A549 (cell line): ENCODE measurements around the gene POPDC2. TPM values are rescaled to one million over a fixed set of nuclear protein-coding genes. Genes with fewer than 3 reads are reported as not detected.

Experiments
- ATAC-seq, 2 experiments: fragments of 200-7000 bp in 1 of 2; fragments of >200 bp in 1 of 2; cut with Nextera tagmentation in 1 of 2; cut with Tn5 transposase in 1 of 2; 3 replicates each; pipeline versions ENCODE4 v1.8.0 to v1.9.1; 2018 to 2020; ENCODE audit warnings: mild to moderate bottlenecking in 1 of 2, moderate library complexity in 1 of 2
- CTCF ChIA-PET: fragments of 300-600 bp; sonication (Branson Sonifier 250); formaldehyde crosslinking; extraction: SDS; loops from one replicate; lab custom pipeline; 2021; ENCODE audit warnings: antibody characterized with exemption, inconsistent platforms; lab: Yijun Ruan, JAX
- POLR2A ChIA-PET: fragments of 350-600 bp; formaldehyde crosslinking; extraction: SDS; loops from one replicate; lab custom pipeline; 2021; ENCODE audit warnings: antibody characterized with exemption, inconsistent platforms; lab: Yijun Ruan, JAX
- DNase-seq, 2 experiments: peaks; one replicate each; pipeline versions ENCODE4 v3.0.0 to v3.0.0-alpha.2; 2011 to 2016; ENCODE audit warnings: low read depth in 1 of 2, low spot score in 1 of 2
- FAIRE-seq: peaks from 2 replicates; lab custom pipeline; 2011; peaks lifted over from hg19 to GRCh38; lab: Jason Lieb, UNC
- H3K27ac ChIP-seq, 2 experiments: fragments of >200 bp; sonication (Bioruptor Twin); formaldehyde crosslinking; 3 replicates each; pipeline ENCODE4 v1.5.1; 2016 to 2017
- H3K4me1 ChIP-seq: fragments of >200 bp; sonication (Bioruptor Twin); formaldehyde crosslinking; 3 replicates; pipeline ENCODE4 v1.6.1; 2016
- H3K4me2 ChIP-seq: fragments of >200 bp; sonication (Bioruptor Twin); formaldehyde crosslinking; 3 replicates; pipeline ENCODE4 v1.6.1; 2016
- H3K4me3 ChIP-seq: fragments of >200 bp; sonication (Bioruptor Twin); formaldehyde crosslinking; 3 replicates; pipeline ENCODE4 v1.5.1; 2016
- H3K9me3 ChIP-seq: fragments of >200 bp; sonication (Bioruptor Twin); formaldehyde crosslinking; 3 replicates; pipeline ENCODE4 v1.6.1; 2016
- BCL3 ChIP-seq: fragments of >200 bp; sonication (Bioruptor Twin); formaldehyde crosslinking; IDR thresholded peaks from 3 replicates; pipeline ENCODE4 v1.6.1; 2016
- CBX2 ChIP-seq: fragments of 200-600 bp; sonication (generic); IDR thresholded peaks from 2 replicates; pipeline ENCODE4 v1.6.1; 2016; ENCODE audit warnings: low read depth, mild to moderate bottlenecking, borderline replicate concordance
- CEBPB ChIP-seq, 2 experiments: fragments of >200 bp in 1 of 2; sonication (Bioruptor Twin) in 1 of 2; formaldehyde crosslinking in 1 of 2; IDR thresholded peaks; 2 replicates each; pipeline ENCODE4 v1.6.1; 2012 to 2016
- CHD2 ChIP-seq: fragments of 150-350 bp; IDR thresholded peaks from 2 replicates; pipeline ENCODE4 v1.6.1; 2014; ENCODE audit warnings: low read length; ENCODE audit not compliant: partially characterized antibody
- CHD4 ChIP-seq: fragments of 200-600 bp; sonication (generic); IDR thresholded peaks from 2 replicates; pipeline ENCODE4 v1.6.1; 2016; ENCODE audit warnings: antibody characterized with exemption, mild to moderate bottlenecking, borderline replicate concordance
- FOSL2 ChIP-seq, 2 experiments: fragments of 450-650 bp in 1 of 2; fragments of >200 bp in 1 of 2; sonication (Bioruptor Twin) in 1 of 2; formaldehyde crosslinking; IDR thresholded peaks; 2 replicates each; pipeline versions ENCODE4 v1.5.0 to v1.6.1; 2016 to 2020; ENCODE audit warnings: mild to moderate bottlenecking in 1 of 2, moderate library complexity in 1 of 2
- GATA3 ChIP-seq: IDR thresholded peaks from 2 replicates; pipeline ENCODE4 v1.6.1; 2012; ENCODE audit warnings: borderline replicate concordance
- HDAC2 ChIP-seq: fragments of 200-600 bp; sonication (generic); IDR thresholded peaks from 2 replicates; pipeline ENCODE4 v1.6.1; 2016
- HEYL ChIP-seq: fragments of 250-450 bp; sonication (Bioruptor Pico); IDR thresholded peaks from 2 replicates; pipeline ENCODE4 v1.8.0; 2021; ENCODE audit warnings: mild to moderate bottlenecking, moderate library complexity
- KDM1A ChIP-seq: fragments of 200-600 bp; sonication (generic); IDR thresholded peaks from 2 replicates; pipeline ENCODE4 v1.6.1; 2016; ENCODE audit warnings: low read depth, mild to moderate bottlenecking
- KDM5A ChIP-seq: fragments of 200-600 bp; sonication (generic); IDR thresholded peaks from 2 replicates; pipeline ENCODE4 v1.6.1; 2016; ENCODE audit warnings: antibody characterized with exemption, mild to moderate bottlenecking
- MAFK ChIP-seq: fragments of 450-650 bp; IDR thresholded peaks from 2 replicates; pipeline ENCODE4 v1.6.1; 2014; ENCODE audit not compliant: partially characterized antibody
- PHF8 ChIP-seq: fragments of 200-600 bp; sonication (generic); IDR thresholded peaks from 2 replicates; pipeline ENCODE4 v1.6.1; 2016; ENCODE audit warnings: low read depth, mild to moderate bottlenecking, antibody characterized with exemption, moderate library complexity, borderline replicate concordance
- RARB ChIP-seq: fragments of 250-450 bp; sonication (Bioruptor Pico); IDR thresholded peaks from 2 replicates; pipeline ENCODE4 v1.8.0; 2021; ENCODE audit warnings: mild to moderate bottlenecking, moderate library complexity
- RFX5 ChIP-seq: fragments of 450-650 bp; IDR thresholded peaks from 2 replicates; pipeline ENCODE4 v1.7.1; 2014; ENCODE audit warnings: antibody characterized with exemption, mild to moderate bottlenecking, moderate library complexity
- RNF2 ChIP-seq: fragments of 200-600 bp; sonication (generic); IDR thresholded peaks from 2 replicates; pipeline ENCODE4 v1.6.1; 2016; ENCODE audit warnings: low read depth, mild to moderate bottlenecking, antibody characterized with exemption, moderate library complexity, borderline replicate concordance
- TFCP2L1 ChIP-seq: fragments of 250-450 bp; sonication (Bioruptor Pico); IDR thresholded peaks from 2 replicates; pipeline ENCODE4 v1.5.0; 2021; ENCODE audit warnings: mild to moderate bottlenecking
- USF2 ChIP-seq: fragments of 450-650 bp; IDR thresholded peaks from 2 replicates; pipeline ENCODE4 v1.6.1; 2014; ENCODE audit warnings: antibody characterized with exemption
- ZSCAN20 ChIP-seq: fragments of 250-450 bp; sonication (Bioruptor Pico); IDR thresholded peaks from 2 replicates; pipeline ENCODE4 v1.8.0; 2022; ENCODE audit warnings: mild to moderate bottlenecking, moderate library complexity
- WGBS: methylation state at CpG from one replicate; pipeline ENCODE4 v1.1.6; 2017; ENCODE audit errors: missing lambda C conversion rate; 5-methylcytosine and 5-hydroxymethylcytosine counted together
- polyA plus RNA-seq, 4 experiments: library from polyadenylated mRNA; depleted of rRNA in 3 of 4; stranded (reverse); fragments of >200 nt; fragmentation: RNase III in 1 of 4; extraction: RNeasy Plus Mini Kit Qiagen cat#74134 plus additional on column Dnase treatment in 1 of 4; gene quantifications; 2 replicates in 3 of 4; 3 replicates in 1 of 4; pipeline ENCODE4 v1.2.3, GENCODE V29; 2011 to 2017

POPDC2 gene
- polyA plus RNA-seq, 2 of the 4 experiments (the other 2 are of a cell fraction): 0.17 to 0.62 TPM

- ChIA-PET CTCF (interaction anchor here (1.0 to 1.3 kb wide), 3 partner anchors 18 to 162 kb away, joined by 3 to 4 read pairs (median 4); no protein-coding TSS in a partner anchor), POLR2A (interaction anchor here (0.8 to 1.0 kb wide), 2 partner anchors 13 to 19 kb away, joined by 3 read pairs; no protein-coding TSS in a partner anchor)
- no peak overlapping the region for H3K4me2 ChIP-seq
- FAIRE-seq: no peak
- no peak overlapping the region; a peak in 1 of 6 replicates for H3K27ac ChIP-seq
- no peak overlapping the region for H3K4me3 ChIP-seq
- WGBS: 61% methylated on average over 1 of the region's 1 CpG
- TF ChIP-seq RNF2 (no peak), GATA3 (no peak), KDM1A (no peak), HEYL (no peak), CHD4 (no peak), ZSCAN20 (CRISPR knock-in tag) (no peak), KDM5A (no peak), RFX5 (no peak), USF2 (no peak), CBX2 (no peak), RARB (no peak), MAFK (no peak)
- ATAC-seq: no peak
- no peaks in the 10 kb centered on the region for H3K9me3 ChIP-seq
- peaks cover 8% of the 10 kb centered on the region for H3K4me1 ChIP-seq
- DNase-seq: no peak
Measured at GRCh38 chr3:119662604-119663373, 2.4 kb upstream of the POPDC2 start.

- no peak overlapping the region for H3K27ac ChIP-seq
- DNase-seq (no peak), ATAC-seq (no peak), FAIRE-seq (no peak)
- no peak overlapping the region for H3K4me2 ChIP-seq
- TF ChIP-seq HDAC2 (no peak), CHD2 (no peak), PHF8 (no peak), TFCP2L1 (CRISPR knock-in tag) (no peak), HEYL (no peak), GATA3 (no peak), RARB (no peak), USF2 (no peak), FOSL2 (IDR thresholded peaks at IDR 0.05) (no peak), FOSL2 (CRISPR knock-in tag; IDR thresholded peaks at IDR 0.05) (no peak), BCL3 (no peak), CEBPB (IDR thresholded peaks at IDR 0.05) (no peak)
- 62% methylated on average over 9 of the region's 9 CpGs for WGBS
- no peak overlapping the region for H3K4me3 ChIP-seq
- H3K4me1 ChIP-seq: peaks cover 8% of the 10 kb centered on the region
- H3K9me3 ChIP-seq: no peaks in the 10 kb centered on the region
- CTCF ChIA-PET: interaction anchor here (1.2 to 2.2 kb wide), 2 partner anchors 12 to 22 kb away, joined by 4 to 5 read pairs; no protein-coding TSS in a partner anchor
- POLR2A ChIA-PET: no interaction called here
Measured at GRCh38 chr3:119659606-119660291, 640 bp downstream of the POPDC2 start.
